ENCODE results near the gene PIM3.
"Not testable (repeated sequence)": the region's sequence is repeated elsewhere in the genome, so short reads cannot be mapped to it uniquely, and the experiment has no call there.

The PIM3 gene

GRCh38 chr22:49977578-49977977, 17.0 kb downstream of the PIM3 start:
- no peaks in the 10 kb centered on the region for H3K79me2 ChIP-seq (ENCODE audit: low read length)
- H4K20me1 ChIP-seq (ENCODE audit: insufficient read depth, low read length): no peaks in the 10 kb centered on the region
- H3K4me2 ChIP-seq (ENCODE audit: low read depth, low read length): no peak overlapping the region
- TF ChIP-seq EZH2 (optimal IDR thresholded peaks at IDR 0.05; ENCODE audit: low read depth, low read length) (no peak), EZH2phosphoT487 (IDR thresholded peaks at IDR 0.05; ENCODE audit: low read length) (no peak), CTCF (IDR thresholded peaks at IDR 0.05; ENCODE audit: low read length) (no peak)
- no peak for DNase-seq
- H3K9me2 ChIP-seq (replicated peaks; ENCODE audit: insufficient read depth, low read length): no peaks in the 10 kb centered on the region
- no peaks in the 10 kb centered on the region for H3K4me1 ChIP-seq (ENCODE audit: low read length)
- H3K9me3 ChIP-seq (replicated peaks; ENCODE audit: insufficient read depth, low read length): no peaks in the 10 kb centered on the region
- H3K27me3 ChIP-seq (replicated peaks; ENCODE audit: insufficient read depth, low read length): peaks cover 19% of the 10 kb centered on the region
- peaks cover 8% of the 10 kb centered on the region for H3F3A ChIP-seq (ENCODE audit: insufficient read depth, low read length)
- H3K36me3 ChIP-seq (replicated peaks; ENCODE audit: insufficient read depth, low read length): no peaks in the 10 kb centered on the region
- H2AFZ ChIP-seq (ENCODE audit: low read length): no peak overlapping the region
- no peak overlapping the region for H3K4me3 ChIP-seq (ENCODE audit: low read length)
- H3K9ac ChIP-seq (ENCODE audit: low read length): no peak overlapping the region
- no peak overlapping the region for H3K27ac ChIP-seq (ENCODE audit: low read length)

- Histone ChIP-seq H2AFZ (ENCODE audit: low read length) (no peak overlapping the region), H3K27ac (ENCODE audit: low read length) (no peak overlapping the region), H3F3A (ENCODE audit: insufficient read depth, low read length) (peaks cover 8% of the 10 kb centered on the region), H4K20me1 (ENCODE audit: insufficient read depth, low read length) (no peaks in the 10 kb centered on the region), H3K79me2 (ENCODE audit: low read length) (no peaks in the 10 kb centered on the region), H3K9ac (ENCODE audit: low read length) (no peak overlapping the region), H3K9me2 (replicated peaks; ENCODE audit: insufficient read depth, low read length) (no peaks in the 10 kb centered on the region), H3K4me2 (ENCODE audit: low read depth, low read length) (no peak overlapping the region), H3K27me3 (replicated peaks; ENCODE audit: insufficient read depth, low read length) (peaks cover 34% of the 10 kb centered on the region), H3K36me3 (replicated peaks; ENCODE audit: insufficient read depth, low read length) (no peaks in the 10 kb centered on the region), H3K4me3 (ENCODE audit: low read length) (no peak overlapping the region), H3K9me3 (replicated peaks; ENCODE audit: insufficient read depth, low read length) (no peaks in the 10 kb centered on the region), H3K4me1 (ENCODE audit: low read length) (no peaks in the 10 kb centered on the region)
- TF ChIP-seq EZH2phosphoT487 (IDR thresholded peaks at IDR 0.05; ENCODE audit: low read length) (no peak), EZH2 (optimal IDR thresholded peaks at IDR 0.05; ENCODE audit: low read depth, low read length) (no peak), CTCF (IDR thresholded peaks at IDR 0.05; ENCODE audit: low read length) (peak; percentile 80)
- peak; percentile 70 for DNase-seq
These were observed 19.2 kb downstream of the PIM3 start for GRCh38 chr22:49979587-49980264.

- not testable (repeated sequence) for H2AFZ ChIP-seq (ENCODE audit: low read length); H4K20me1 ChIP-seq (ENCODE audit: insufficient read depth, low read length); H3K4me1 ChIP-seq (ENCODE audit: low read length); H3K4me2 ChIP-seq (ENCODE audit: low read depth, low read length); H3K36me3 ChIP-seq (replicated peaks; ENCODE audit: insufficient read depth, low read length); H3K9ac ChIP-seq (ENCODE audit: low read length); H3K27ac ChIP-seq (ENCODE audit: low read length); H3K79me2 ChIP-seq (ENCODE audit: low read length); H3F3A ChIP-seq (ENCODE audit: insufficient read depth, low read length); H3K4me3 ChIP-seq (ENCODE audit: low read length); DNase-seq; H3K9me3 ChIP-seq (replicated peaks; ENCODE audit: insufficient read depth, low read length); H3K9me2 ChIP-seq (replicated peaks; ENCODE audit: insufficient read depth, low read length)
- H3K27me3 ChIP-seq (replicated peaks; ENCODE audit: insufficient read depth, low read length): peaks cover 49% of the 10 kb centered on the region
These were observed 21.2 kb downstream of the PIM3 start for GRCh38 chr22:49981799-49982198.

All from MM.1S (cell line).